GM06990 (cell line): ENCODE data around the gene NDST1.

Experiments used
- DNase-seq: peaks from one replicate; pipeline ENCODE4 v3.0.0-alpha.2; 2011; ENCODE audit not compliant: insufficient read length; ENCODE audit errors: extremely low read depth
- H3K27me3 ChIP-seq: replicated peaks from 2 replicates; pipeline ENCODE4 v1.6.0; 2011; ENCODE audit warnings: low read length; ENCODE audit not compliant: control insufficient read depth, insufficient read depth
- H3K36me3 ChIP-seq: 2 replicates; pipeline ENCODE4 v1.5.1; 2011; ENCODE audit warnings: low read length; ENCODE audit not compliant: control insufficient read depth, insufficient read depth
- H3K4me3 ChIP-seq: replicated peaks from 2 replicates; pipeline ENCODE4 v1.5.1; 2011; ENCODE audit warnings: low read depth, mild to moderate bottlenecking, control low read depth, low read length
- CTCF ChIP-seq: IDR thresholded peaks from 2 replicates; pipeline ENCODE4 v1.5.1; 2011; ENCODE audit warnings: low read length, control low read depth, mild to moderate bottlenecking, inconsistent platforms; ENCODE audit not compliant: insufficient read depth, poor library complexity, severe bottlenecking

Gene NDST1

GRCh38 chr5:150550286-150550685 is 42.4 kb downstream of the NDST1 start:
- DNase-seq = no peak
- Histone ChIP-seq H3K36me3 (peaks cover 12% of the 10 kb centered on the region), H3K4me3 (no peak overlapping the region), H3K27me3 (no peaks in the 10 kb centered on the region)
- TF ChIP-seq CTCF = no peak

GRCh38 chr5:150551066-150551465 is 43.1 kb downstream of the NDST1 start:
- no peak for TF ChIP-seq CTCF
- Histone ChIP-seq H3K27me3 (no peaks in the 10 kb centered on the region), H3K36me3 (peaks cover 9% of the 10 kb centered on the region), H3K4me3 (no peak overlapping the region)
- no peak for DNase-seq

- H3K36me3 ChIP-seq = peaks cover 2% of the 10 kb centered on the region
- no peak for DNase-seq
- no peak overlapping the region for H3K4me3 ChIP-seq
- no peak for TF ChIP-seq CTCF
- H3K27me3 ChIP-seq = no peaks in the 10 kb centered on the region
These were observed 45.5 kb downstream of the NDST1 start for GRCh38 chr5:150553402-150553801.

- no peak for DNase-seq
- H3K27me3 ChIP-seq = no peaks in the 10 kb centered on the region
- H3K4me3 ChIP-seq = no peak overlapping the region
- peaks cover 2% of the 10 kb centered on the region for H3K36me3 ChIP-seq
- no peak for TF ChIP-seq CTCF
These were observed 46.0 kb downstream of the NDST1 start for GRCh38 chr5:150553911-150554310.

GRCh38 chr5:150554857-150555256 is 46.9 kb downstream of the NDST1 start:
- H3K36me3 ChIP-seq = peaks cover 2% of the 10 kb centered on the region
- DNase-seq = no peak
- no peak overlapping the region for H3K4me3 ChIP-seq
- H3K27me3 ChIP-seq = no peaks in the 10 kb centered on the region
- TF ChIP-seq CTCF = no peak

GRCh38 chr5:150556106-150556505 is 48.2 kb downstream of the NDST1 start:
- Histone ChIP-seq H3K4me3 (no peak overlapping the region), H3K27me3 (no peaks in the 10 kb centered on the region), H3K36me3 (peaks cover 2% of the 10 kb centered on the region)
- DNase-seq = no peak
- TF ChIP-seq CTCF = no peak
